HG03457 (cell line): ENCODE results near the gene FANCD2OS.
"Not testable (repeated sequence)": the region's sequence is repeated elsewhere in the genome, so short reads cannot be mapped to it uniquely, and the experiment has no call there.

ENCODE experiments used
- ATAC-seq: cut with Tn5 transposase; IDR thresholded peaks from one replicate; pipeline ENCODE4 v1.9.1; 2021; ENCODE audit warnings: moderate number of reproducible peaks; ENCODE audit not compliant: unreplicated experiment

FANCD2OS gene

DNA sequence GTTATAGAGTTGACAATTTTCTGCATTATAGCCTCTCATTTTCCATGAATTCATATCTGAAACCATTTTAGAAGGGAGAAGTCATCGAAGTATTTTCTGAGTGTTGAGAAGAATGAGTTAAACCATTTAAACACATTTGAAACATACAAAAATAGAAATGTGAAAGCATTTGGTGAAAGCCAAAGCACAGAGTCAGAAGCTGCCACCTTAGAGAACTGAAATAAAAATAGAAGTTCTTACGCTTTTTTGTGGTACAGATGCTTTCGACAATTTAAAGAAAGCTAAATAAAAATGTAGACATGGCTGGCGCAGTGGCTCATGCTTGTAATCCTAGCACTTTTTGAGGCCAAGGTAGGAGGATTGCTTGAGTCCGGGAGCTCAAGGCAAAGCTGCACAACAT is 9.0 kb downstream of the FANCD2OS start:
- no peak for ATAC-seq

DNA sequence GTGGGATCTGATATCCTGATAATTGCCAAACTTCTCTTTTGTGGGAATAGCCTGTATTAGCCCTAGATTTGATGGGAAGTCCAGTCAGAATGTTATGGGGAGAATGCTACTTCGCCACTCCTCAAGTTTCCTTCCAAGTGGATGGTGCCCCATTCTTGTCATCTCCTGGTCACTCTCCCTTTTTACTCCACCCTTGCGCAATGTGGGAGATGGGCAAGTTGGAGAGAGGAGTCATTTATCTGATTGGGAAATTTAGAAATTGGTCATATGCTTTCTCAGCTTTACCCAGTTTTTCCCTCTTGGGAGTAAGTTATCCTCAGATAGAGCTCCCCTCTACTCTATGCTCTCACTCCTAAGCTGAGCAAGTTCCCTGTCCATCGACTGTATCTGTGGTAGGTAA is 14.4 kb downstream of the FANCD2OS start:
- ATAC-seq: no peak

DNA sequence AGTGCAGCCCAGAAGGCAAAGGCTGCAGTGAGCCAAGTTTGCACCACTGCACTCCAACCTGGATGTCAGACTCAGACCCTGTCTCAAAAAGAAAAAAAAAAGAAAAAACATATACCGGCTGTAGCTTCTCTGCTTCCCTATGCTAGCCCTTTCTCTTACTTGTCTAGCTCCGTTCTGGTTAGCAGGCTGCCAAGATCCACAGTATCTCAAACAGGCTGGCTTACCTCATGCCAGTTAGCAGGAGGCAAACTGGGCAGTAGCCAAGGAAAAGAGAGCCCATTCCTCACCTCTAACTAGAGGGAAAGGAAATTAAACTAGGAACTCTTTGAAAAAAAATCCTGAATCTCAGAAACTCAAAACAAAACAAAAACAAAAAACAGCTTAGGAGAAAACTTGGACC is 16.7 kb downstream of the FANCD2OS start:
- not testable (repeated sequence) for ATAC-seq

DNA sequence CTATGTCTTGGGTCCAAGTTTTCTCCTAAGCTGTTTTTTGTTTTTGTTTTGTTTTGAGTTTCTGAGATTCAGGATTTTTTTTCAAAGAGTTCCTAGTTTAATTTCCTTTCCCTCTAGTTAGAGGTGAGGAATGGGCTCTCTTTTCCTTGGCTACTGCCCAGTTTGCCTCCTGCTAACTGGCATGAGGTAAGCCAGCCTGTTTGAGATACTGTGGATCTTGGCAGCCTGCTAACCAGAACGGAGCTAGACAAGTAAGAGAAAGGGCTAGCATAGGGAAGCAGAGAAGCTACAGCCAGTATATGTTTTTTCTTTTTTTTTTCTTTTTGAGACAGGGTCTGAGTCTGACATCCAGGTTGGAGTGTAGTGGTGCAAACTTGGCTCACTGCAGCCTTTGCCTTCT is 17.3 kb downstream of the FANCD2OS start:
- ATAC-seq: not testable (repeated sequence)

DNA sequence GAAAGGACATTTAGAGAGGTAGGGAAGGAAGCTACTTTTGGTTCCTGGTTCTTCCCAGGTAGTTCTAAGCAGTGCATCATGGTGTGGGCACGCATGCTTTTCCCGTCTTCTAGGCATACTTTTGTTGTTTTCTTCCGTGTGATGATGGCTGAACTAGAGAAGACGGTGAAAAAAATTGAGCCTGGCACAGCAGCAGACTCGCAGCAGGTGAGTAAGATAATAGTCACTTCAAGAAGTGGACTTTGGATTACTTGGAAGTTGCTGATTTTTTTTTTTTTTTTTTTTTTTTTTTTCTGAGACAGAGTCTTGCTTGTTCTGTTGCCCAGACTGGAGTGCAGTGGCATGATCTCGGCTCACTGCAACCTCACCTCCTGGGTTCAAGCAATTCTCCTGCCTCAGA is 17.9 kb downstream of the FANCD2OS start:
- ATAC-seq: no peak

DNA sequence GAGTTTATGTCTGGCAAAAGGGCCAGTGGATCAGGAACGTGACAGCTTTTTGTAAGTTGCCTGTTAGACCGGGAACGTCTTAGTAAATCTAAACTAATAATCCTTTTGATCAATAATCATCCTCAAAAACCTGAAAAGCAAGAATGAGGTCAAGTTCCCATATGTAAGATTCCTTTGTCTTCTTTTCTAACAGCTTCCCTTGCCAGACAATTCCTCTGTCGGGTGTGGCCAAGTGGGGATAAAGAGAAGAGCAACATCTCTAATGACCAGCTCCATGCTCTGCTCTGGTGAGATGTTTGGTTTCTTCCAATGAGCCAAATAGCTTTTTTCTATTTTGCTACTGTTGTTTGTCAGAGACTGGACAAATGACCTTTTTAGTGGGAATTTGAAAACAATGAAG is 19.8 kb downstream of the FANCD2OS start:
- no peak for ATAC-seq

DNA sequence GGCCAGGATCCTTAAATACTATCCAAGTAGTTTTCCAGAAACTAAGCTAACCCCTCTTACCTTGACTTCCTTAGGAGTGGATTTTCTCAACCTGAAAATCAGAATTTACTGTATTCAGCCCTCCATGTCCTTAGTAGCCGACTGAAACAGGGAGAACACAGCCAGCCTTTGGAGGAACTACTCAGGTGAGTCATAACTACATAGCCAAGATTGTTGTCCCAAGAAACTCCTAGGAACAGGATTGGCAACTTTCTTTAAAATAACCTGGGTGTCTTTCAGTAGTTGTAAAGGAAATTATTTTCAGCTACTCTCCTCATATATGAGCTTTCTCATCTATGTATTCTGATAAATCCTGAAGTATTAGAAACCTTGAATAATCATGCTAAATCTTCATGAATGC is 22.3 kb downstream of the FANCD2OS start:
- no peak for ATAC-seq

DNA sequence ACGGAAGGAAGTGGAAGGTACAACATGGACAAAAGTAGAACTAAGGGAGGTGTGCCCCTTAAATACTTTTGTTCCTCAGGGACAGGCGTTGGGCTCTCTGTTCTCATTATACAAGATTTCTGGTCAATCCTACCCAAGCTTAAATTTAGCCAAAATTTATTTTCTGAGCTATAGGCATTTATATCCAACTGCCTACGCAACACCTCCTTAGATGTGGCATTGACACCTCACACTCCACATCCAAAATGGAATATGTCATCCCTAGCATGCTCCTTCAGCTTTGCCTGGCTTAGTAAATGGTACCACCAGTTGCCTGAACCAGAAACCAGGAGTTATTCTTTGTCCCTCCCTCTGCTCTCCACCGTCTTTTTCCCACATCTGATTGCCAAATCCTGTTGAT is 26.2 kb downstream of the FANCD2OS start:
- ATAC-seq: no peak

DNA sequence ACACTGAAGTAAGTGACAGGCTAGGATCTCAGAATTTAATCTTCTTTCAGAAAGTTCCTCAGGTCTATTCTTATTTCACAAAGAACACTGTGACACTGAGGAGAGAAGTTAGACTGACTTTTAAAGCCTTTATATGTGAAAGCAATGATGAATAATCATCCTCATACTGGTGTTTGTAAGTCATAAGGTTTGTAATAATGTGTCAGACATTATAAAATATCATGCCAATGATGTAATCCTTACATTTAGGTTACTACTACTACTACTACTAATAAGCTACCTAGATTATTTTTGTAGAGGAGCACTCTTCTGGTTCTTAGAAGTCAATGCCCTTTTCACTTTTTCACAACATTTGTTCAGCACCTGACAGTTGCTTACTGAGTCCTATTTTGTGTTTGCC is 33.4 kb downstream of the FANCD2OS start:
- ATAC-seq: no peak

DNA sequence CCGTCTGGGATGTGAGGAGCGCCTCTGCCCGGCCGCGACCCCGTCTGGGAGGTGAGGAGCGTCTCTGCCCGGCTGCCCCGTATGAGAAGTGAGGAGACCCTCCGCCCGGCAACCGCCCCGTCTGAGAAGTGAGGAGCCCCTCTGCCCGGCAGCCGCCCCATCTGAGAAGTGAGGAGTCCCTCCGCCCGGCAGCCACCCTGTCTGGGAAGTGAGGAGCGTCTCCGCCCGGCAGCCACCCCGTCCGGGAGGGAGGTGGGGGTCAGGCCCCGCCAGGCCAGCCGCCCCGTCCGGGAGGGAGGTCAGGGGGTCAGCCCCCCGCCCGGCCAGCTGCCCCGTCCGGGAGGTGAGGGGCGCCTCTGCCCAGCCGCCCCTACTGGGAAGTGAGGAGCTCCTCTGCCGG is 38.0 kb downstream of the FANCD2OS start:
- ATAC-seq: not testable (repeated sequence)

DNA sequence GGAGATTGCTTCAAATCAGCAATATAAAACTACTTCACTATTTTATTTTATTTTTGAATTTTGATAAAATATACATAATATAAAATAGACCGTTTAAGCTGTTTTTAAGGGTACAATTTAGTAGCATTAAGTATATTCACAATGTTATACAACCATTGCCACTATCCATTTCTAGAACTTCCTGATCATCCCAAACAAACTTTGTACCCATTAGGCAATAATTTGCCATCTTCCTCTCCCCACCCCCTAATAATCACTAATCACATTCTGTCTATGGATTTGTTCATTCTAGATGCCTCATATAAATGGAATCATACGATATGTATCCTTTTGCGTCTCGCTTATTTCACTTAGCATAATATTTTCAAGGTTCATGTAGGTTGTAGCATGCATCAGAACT is 53.0 kb downstream of the FANCD2OS start:
- ATAC-seq: no peak
